HG03025 (cell line): ENCODE measurements around the gene ZNF239.
"Not testable (repeated sequence)": the region's sequence is repeated elsewhere in the genome, so short reads cannot be mapped to it uniquely, and the experiment has no call there.

Experiments
- ATAC-seq: cut with Tn5 transposase; IDR thresholded peaks from one replicate; pipeline ENCODE4 v1.9.1; 2021; ENCODE audit warnings: mild to moderate bottlenecking, moderate library complexity; ENCODE audit not compliant: unreplicated experiment, low FRiP score

Gene ZNF239

DNA sequence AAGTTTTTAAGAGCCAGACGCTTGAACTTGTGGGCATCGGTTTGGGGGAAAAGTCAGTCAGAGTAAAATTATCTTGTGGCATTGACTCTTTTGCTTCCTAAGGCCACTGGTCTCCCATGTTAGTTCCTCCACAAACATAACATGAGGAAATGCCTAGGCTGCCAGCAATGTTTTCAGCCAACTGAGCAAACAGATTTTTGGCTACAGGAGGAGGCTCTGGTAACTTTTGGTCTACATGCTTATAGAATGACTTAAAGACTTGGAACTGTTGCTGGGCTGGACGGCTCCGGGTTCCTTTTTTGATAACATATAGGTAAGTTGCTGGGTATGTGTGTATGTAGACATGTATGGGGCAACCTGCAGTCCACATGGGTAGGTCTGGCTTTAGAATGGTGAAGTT lies 9.6 kb upstream of the ZNF239 start:
- no peak for ATAC-seq

DNA sequence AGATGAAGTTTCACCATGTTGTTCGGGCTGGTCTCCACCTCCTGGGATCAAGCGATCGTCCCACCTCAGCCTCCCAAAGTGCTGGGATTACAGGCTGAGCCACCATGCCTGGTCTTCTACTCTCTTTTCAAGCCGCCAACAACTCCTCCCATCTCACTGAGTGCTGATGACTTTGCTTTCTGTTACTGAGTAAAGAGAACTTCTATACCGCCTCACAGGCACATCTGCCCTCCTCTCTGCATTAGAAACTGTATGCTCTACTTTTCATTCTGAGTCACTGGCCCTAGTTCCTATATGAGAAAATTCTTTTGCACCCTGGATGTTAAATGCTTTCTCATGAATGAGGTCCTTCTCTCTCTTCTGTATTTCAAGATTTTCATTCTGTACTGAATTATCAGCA lies 2.2 kb upstream of the ZNF239 start:
- ATAC-seq = no peak

DNA sequence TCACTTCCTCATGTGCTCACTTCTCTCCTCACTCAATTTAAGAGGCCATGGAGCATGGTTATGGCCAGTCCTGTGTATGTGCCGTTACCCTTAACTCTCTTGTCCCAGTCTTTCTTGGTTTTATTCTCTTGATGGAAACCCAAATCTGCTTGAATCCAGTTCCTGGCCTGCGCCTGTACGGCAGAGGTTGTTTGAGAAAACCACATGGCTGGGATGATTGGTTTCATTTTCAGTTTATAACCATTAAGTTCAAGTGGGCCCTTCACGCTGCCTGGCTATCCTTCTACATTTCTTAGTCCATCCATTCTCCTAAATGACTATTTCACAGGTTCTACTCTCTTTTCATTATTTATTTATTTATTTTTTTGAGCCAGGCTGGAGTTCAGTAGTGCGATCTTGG lies 1.6 kb upstream of the ZNF239 start:
- no peak for ATAC-seq

DNA sequence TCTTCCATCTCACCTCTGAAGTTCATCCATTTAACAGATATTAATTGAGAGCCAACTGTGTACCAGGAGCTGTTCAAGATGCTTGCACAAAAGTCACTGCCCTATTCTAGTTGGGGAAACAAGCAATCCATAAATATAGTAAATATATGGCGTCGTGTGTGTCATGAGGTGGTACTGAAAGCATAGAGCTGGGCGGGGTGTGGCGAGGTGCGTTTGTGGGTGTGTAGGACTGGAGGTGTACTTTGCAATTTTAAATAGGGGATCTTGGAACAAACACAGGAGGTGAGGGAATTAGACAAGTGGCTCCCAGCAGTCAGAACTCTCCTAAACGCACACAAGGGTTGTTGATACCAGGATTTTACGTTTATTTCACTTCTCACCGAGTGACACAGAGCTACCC lies 490 bp upstream of the ZNF239 start:
- ATAC-seq = no peak

DNA sequence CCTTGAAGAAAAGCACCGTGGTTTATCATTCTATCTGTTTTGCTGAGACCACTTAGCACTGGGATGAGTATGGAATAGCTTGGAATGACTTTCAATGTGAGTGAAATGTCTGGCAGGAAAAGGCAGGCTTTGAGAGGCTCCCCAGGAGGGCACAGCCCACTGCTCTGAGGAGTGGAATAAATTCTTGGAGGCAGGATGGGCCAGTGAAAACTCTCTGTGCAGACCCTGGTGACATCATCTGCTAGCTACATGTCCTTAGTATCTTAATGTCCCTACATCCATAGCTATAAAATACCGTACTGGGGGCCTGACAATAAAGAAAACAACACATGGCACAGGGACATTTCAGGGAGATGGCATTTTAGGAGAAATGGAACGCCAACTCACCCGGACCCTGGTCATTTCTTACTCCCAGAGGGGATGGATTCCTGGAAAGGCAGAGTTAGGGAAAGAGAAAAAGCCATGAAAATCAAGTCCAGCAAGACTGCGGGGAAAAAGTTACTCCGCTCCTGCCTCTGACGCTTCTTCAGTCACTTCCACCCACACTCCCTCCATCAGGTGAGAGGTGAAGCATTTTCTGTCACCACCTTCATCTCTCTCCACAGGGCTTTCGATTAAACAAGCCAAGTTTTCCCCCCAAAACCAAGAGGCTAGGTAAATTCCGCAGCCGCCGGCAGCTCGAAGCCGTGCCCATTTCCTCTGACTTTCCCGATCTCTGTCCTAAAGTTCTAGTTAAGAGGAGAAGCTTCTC lies 991 bp downstream of the ZNF239 start:
- no peak for ATAC-seq

DNA sequence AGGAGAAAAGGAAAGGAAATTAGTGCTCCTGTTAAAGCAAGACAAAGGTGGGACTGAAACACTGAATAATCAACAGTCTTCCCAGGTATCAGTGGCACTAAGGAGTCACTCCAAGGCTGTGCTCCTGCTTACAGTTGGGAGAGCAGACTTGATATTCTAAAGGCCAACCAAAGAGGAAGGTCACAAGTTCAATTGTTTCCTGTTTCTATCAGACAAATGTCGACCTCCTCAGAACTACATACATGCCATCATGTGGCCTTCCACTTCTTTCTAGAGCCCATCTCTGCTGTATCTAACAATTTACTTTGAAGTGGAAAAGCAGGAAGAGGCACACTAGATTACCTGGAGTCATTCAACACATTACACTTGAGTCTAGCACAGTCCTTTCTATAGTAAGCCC lies 3.4 kb downstream of the ZNF239 start:
- no peak for ATAC-seq

DNA sequence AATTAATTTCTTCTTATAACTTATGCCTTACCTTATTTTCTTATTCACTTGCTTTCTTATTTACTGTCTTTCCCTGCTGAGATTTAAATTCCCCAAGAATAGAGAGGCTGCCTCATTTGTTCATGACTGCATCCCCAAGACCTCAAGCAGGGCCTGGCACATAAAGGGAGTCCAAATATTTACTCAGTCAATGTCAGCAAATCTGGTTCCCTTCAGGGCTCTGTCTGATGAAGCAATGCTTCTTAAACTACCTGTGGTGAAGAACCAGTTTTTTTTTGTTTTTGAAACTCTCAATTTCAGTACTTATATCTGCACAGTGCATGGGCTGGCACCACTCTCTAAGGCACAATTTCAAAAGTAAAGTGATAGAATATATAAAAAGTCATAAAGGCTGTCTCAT lies 4.7 kb downstream of the ZNF239 start:
- ATAC-seq = no peak

DNA sequence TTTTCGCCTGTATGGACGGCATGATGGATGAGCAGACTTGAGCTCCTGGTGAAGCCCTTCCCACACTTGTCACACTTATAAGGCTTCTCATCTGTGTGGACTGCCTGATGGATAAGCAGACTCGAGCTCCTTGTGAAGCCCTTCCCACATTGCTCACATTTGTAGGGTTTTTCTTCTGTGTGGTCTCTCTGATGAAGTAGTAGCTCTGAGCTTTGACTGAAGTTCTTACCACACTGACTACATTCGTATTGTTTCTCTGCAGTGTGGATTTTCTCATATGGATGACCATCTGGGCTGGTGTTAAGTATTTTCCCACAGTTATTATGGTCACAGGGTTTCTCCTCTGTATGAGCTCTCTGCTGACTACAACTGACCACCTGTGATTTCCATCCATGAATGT lies 17.2 kb downstream of the ZNF239 start:
- ATAC-seq = no peak

DNA sequence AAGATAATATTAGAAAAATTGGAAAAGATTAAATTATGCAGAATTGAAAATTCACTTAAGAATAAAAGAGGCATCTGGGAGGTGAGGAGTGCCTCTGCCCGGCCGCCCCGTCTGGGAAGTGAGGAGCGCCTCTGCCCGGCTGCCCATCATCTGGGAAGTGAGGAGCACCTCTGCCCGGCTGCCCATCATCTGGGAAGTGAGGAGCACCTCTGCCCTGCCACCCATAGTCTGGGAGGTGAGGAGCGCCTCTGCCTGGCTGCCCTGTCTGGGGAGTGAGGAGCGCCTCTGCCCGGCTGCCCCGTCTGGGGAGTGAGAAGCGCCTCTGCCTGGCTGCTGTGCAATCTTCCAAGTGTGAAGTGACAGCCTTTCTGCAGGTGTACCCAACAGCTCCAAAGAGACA lies 30.7 kb downstream of the ZNF239 start:
- ATAC-seq = not testable (repeated sequence)

DNA sequence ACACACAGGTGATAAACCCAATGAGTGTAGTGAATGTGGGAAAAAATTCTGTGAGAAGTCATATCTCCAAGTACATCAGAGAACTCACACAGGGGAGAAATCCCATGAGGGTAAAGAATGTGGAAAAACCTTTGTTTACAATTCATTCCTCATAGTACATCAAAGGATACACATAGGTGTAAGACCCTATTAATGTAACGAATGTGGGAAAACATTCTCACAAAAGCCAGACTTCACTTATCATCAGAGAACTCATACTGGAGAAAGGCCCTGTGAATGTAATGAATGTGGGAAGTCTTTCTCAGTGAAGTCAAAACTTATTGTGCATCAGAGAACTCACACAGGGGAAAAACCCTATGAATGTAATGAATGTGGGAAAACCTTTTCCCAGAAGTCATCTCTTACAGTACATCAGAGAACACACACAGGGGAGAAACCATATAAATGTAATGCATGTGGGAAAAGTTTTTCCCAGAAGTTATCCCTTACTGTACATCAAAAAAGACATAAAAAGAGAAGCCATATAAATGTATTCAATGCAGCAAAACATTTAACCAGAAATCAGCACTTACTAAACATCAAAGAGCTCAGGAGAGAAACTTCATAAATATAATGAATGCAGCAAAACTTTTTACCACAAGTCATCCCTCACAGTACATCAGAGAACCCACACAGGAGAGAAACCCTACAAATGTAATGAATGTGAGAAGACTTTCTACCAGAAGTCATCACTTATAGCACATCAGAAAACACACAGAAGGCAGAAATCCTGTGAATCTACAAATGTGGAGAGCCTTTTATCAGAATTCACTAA lies 49.8 kb downstream of the ZNF239 start:
- ATAC-seq = no peak
